RCC 7860 (cell line): Measurements from ENCODE around the gene ZBTB34.
A peak's percentile ranks its signal among the peaks of the same experiment; 100 is the strongest.

Source experiments
- DNase-seq: peaks from one replicate; pipeline ENCODE4 v3.0.0-alpha.2; 2015; ENCODE audit warnings: low spot score
- FAIRE-seq: peaks from 2 replicates; lab custom pipeline; 2012; peaks lifted over from hg19 to GRCh38; lab: Jason Lieb, UNC

ZBTB34 gene

DNA sequence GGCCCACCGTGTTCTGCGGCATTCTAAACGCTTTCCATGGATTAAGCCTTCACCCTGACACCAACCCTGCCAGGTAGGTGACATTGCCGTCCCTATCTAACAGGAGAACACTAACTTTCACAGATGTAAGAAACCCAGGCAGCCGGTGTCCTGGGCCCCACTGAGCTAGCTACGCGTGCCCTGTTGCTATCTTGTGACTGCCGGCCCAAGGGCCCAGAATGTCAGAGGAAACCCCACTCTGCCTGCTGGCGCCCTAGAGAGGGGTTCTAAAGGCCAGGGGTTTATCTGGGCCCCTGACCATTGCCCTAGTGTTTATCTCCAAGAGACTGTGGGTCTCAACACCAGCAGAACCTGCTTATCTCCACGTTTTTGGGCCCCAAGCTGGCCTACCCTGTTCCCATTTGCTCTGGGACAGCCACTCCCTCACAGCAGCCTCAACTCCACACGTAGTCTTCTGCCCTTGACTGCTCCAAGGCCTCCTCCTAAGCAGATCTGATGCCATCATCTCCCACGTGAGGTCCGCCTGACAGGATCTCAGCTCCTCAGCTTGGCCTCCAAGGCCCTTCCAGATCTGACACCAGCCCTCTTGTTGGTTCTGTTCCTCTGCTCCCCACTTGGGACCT lies 18.1 kb upstream of the ZBTB34 start:
- DNase-seq (no peak), FAIRE-seq (no peak)

DNA sequence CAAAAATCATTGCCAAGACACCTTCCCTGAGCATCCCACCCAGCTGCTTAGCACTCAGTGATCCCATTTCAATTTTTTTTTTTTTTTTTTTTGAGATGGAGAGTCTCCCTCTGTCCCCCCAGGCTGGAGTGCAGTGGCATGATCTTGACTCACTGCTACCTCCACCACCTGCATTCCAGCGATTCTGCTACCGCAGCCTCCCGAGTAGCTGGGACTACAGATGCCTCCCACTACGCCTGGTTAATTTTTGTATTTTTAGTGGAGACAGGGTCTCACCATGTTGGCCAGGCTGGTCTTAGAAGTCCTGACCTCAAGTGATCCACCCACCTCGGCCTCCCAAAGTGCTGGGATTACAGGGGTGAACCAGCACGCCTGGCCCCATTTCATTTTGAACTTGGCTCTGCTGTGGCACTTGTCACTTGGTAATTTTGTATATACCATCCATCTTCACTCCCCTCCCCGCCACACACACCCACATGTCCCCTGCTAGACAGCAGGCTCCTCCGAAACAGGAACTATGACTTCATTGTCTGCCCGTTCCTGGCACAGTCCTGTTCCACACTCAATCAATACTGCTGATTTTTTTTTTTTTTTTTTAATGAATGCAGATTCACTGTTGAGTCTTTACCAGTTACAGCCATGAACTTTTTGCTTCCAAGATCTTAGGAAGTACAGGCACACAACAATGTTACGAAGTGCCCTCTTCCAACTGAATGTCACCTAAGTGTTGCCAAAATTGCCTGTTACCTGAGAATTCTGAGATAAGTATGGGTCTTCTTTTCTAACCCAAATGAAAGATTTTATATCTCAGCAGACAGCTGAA lies 17.3 kb upstream of the ZBTB34 start:
- FAIRE-seq (no peak), DNase-seq (no peak)

DNA sequence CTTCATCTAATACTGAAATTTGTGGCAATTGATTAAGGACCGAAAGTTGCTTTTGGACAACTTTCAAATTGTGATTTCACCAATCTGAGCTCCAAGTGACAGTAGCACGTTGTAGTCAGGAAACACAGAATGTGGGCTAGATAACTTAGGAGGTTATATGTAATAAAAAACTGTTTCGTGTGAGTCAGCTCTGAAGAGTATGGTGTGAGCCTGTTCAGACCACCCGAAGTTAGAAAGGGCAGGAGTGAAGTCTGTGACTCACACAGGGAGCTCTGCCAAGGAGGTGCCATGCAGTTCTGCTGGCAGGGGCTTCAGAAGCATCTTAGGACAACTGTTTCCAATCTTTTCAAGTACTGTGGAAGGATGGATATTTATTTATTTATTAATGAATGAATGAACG lies 16.4 kb upstream of the ZBTB34 start:
- peak; percentile 91 for FAIRE-seq
- DNase-seq: peak; percentile 85

DNA sequence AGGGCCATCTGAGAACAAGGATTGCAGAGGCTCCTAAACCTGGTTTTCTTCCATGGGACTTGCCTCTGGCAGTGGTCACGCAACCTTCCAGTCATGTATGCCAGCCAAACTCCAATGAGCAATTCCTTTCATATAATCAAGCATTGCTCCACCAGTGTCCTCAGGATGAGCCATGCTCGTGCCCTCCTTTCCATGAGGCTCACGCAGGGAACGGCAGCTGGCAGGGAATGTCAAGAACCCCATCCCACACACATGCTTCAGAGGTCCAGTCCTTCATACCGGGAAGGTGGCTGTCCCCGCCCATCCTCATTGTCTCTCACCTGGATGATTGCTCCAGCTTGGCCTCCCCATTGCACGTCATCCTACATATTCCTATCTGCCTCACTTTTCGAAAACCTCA lies 13.4 kb upstream of the ZBTB34 start:
- DNase-seq (no peak), FAIRE-seq (no peak)

DNA sequence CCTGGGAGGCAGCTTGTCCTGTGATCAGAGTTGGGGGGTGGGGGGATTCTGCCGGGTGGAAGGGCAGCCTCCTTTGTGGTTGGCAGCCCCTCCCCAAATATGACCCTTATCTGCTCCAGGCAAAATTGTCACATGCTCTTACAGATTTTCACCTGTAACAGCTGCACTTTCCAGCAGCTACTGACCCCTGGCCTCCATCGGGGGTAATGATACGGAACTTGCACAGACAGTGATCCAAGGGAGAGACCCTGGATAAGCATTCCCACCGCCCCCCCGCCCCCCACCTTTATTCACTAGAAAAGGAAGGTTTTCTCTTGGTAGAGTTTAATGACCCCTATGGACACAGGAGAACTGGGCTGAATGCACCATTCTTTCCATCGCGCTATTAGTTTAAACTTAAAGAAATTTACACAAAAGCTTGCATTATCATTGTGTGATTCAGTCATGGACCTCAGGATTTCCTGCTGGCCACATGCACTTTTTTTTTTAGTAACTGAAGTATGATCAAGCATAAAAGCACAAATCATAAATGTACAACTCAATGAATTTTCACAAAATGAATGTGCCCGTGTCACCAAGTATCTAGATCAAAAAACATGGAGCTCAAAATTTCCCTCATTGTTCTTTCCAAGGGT lies 10.7 kb upstream of the ZBTB34 start:
- no peak for DNase-seq
- FAIRE-seq: no peak

DNA sequence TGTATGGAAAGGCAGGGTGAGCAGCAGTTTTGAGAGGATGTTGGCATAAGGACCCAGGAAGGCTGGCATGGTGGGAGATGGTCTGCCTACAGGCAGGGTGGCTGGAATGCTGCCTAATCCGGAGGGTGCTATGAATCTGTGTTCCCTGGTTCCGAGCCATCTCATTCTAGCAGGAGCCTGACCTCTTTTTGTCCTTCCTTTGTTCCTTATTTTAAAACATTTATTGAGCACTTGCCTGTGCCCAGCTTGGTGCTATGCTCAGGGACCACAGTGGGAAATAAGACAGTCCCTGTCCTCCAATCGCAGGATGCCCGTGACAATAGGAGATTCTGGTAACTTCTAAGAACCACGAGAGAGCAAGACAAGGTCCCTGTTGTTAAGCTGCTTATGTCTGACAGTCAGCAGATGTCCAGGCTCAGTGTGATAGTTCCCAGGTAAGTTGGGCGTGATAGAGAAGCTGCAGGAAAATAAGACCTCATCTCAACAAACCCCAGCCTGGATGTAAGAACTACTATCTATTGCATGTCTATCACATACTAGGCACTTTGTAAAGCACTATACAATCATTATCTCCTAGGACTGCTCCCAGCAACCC lies 9.1 kb upstream of the ZBTB34 start:
- DNase-seq (no peak), FAIRE-seq (no peak)

DNA sequence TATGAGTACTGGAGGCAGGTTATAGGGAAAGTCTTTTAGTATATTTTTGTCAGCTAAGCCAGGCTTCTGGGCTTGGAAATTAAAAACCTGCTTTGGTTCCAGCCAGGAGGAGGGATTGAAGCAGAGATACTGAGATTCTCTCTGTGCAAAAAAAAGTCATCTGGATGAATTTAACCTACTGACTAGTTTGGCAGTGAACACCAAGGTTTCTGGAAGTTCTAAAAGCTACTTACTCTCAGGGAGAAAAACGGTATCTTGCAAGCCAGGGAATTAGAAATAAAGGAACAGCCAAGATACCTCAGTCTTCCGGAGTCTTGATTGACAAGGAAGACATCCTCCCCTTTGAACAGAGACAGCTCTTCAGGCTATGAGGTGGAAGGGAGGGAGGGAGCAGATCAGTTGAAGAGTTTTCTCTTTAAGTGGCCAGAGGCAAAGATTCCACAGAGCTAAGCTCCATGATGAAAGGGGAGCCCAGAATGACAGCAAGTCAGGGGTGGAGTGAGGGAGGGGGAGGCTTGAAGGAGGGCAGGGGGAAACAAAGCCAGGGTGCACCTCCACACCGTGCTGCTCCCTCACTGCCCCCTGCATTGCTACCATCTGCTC lies 8.3 kb upstream of the ZBTB34 start:
- no peak for DNase-seq
- FAIRE-seq: no peak

DNA sequence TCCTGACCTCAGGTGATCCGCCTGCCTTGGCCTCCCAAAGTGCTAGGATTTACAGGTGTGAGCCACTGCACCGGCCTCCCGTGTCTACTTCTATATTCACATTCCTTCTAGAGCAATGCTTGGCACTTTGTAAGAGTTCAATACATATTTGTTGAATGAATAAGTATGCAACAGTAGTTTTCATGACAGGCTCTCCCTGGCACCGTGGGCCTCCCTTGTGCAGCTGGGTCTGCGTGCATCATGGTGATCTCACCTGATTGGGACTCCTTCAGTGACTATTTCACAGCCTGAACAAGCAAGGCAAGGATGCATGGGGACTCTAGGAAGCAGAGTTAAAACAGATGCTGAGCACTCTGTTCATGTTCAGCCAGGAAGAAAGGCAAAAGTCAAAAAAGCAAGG lies 6.8 kb upstream of the ZBTB34 start:
- DNase-seq (no peak), FAIRE-seq (no peak)

DNA sequence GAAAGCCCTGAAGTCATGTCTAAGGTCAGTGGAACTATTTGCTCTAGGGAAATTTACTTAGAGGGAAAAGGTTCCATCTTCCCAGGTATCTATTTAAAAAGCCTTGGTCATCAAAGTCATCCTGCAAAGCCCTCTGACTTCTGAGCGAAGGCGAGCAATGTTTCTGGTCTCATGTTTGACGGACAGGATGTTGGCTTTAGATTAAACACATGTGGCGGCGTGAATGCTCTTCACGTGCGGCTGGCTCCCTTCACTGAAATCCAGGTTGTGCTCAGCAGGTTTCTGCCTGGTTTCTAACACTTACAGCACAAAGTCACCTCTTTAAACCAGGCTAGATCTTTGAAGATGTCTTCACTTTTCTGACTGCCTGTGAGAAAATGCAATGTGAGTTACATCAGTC lies 5.7 kb upstream of the ZBTB34 start:
- no peak for FAIRE-seq
- DNase-seq: no peak

DNA sequence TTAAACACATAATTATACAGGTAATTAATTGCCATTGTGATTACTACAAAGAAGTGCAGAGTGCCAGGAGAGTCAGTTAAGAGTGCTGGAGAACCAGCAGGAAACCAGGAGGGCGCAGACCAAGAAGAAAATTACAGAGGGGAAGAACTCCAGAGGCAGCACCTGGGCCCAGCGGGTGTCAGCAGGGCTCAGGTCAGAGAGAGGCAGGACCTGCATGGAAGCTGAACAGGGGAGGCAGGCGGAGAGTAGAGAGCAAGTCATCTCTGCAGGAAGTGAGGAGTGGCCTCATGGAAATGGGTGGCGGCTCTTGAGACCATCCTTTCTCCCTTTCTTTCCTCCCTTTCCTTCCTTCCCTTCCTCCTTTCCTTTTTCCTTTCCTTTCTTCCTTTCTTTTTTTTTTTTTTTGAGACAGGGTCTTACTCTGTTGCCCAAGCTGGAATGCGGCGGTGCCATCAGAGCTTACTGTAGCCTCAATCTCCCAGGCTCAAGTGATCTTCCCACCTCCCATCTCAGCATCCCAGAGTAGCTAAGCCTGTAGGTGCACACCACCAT lies 4.0 kb upstream of the ZBTB34 start:
- DNase-seq (no peak), FAIRE-seq (no peak)

DNA sequence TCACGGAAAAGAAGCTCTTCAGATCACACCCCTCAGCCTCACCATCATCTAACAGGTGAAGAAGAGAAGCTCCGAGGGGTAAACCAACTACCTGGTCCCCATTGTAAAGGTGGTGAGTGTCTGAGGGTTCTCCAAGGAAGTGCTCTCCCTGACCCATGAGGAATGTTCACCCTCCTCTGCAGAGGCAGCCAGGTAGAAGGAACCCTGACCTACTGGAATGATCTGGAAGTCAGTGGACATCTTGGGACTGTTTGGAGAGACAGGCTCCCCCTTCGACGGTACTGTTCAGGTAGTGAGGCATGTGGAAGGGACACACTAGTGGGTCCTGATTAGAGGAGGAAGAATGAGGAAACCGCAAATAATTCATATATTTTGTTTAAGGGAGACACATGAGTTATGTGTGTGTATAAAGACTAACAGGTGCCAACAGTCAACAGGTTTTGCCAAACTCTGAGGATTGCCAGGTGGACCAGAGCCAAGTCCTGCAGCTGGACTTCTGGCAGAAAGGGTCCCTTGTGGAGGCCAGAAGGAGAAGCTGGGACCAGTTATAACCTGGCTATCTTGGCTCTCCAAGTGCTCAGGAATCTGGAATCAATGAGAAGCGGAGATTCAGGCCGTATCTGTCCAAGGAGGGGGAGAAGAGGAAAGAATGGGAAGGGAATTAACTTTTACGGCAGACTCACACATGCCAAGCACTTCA lies 3.0 kb upstream of the ZBTB34 start:
- FAIRE-seq (no peak), DNase-seq (no peak)

DNA sequence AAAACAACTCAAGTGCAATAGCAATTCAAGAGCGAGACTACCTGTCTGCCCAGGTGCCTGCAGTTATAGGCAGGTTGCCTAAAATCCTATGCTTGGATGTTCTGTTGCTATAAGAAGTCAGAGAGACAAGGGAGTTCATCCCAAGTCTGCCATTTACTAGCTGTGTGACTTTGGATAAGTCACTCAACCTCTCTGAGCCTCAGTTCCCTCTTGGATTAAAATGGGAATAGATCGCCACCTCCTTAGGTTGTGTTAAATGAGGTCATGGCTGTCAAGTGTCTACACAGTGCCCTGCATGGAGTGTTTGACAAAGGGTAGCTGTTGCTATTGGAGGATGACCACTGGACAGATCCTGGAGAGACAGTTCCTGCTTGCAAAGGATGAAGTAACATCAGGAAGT lies 1.3 kb upstream of the ZBTB34 start:
- DNase-seq: no peak
- no peak for FAIRE-seq

DNA sequence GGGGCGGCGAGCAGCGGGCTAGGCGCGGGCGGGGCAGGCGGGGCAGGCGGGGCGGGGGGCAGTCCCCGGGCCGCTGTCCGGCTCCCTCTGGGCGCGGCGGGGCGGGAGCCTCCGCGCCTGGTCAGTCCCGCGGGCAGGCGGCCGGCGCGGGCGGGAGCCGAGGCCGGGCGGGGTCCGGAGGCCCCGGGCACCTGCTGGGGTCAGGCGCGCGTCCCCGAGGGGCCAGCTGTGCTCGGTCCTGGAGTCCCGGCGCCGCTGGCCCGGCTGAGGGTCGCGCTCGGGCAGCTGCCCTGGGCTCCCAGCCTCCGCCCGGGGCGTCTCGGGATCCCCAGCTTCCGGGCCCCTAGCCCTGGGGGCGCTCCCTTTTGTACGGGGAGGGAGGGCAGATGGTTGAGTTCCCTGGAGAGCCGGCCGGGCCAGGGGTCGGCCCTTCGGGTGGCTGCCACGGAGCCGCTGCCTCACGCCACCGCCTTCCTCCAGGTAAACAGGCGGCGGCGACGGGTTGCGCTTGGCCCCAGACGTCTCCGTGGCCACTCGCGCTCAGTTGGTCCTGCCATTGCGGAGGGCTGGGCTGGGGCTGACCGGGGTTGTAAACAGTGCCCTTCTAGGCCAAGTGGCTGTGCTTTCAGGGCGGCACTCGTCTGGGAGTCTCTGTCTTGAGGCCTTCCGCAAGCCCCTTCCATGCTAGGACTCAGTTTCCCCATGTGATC lies 473 bp downstream of the ZBTB34 start:
- FAIRE-seq (no peak), DNase-seq (no peak)

DNA sequence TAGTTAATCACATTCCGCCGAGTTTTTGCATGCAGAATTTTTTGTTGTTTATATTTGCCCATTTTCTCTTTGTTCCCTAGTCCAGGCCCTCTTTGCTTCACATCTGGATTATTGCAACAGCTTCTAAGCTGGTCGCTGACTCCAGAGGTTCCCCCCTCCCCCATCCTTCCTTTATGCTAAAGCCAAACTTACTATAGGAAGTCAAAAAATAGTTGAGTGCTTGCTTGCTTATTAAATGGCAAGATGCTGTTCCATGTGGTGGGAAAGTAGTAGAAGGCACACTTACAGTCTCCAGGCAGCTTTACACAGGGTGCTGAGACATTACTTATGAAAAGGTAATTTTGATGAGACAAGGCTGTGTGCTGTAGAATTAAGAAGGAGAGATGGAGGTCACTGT lies 1.3 kb downstream of the ZBTB34 start:
- FAIRE-seq (no peak), DNase-seq (no peak)

DNA sequence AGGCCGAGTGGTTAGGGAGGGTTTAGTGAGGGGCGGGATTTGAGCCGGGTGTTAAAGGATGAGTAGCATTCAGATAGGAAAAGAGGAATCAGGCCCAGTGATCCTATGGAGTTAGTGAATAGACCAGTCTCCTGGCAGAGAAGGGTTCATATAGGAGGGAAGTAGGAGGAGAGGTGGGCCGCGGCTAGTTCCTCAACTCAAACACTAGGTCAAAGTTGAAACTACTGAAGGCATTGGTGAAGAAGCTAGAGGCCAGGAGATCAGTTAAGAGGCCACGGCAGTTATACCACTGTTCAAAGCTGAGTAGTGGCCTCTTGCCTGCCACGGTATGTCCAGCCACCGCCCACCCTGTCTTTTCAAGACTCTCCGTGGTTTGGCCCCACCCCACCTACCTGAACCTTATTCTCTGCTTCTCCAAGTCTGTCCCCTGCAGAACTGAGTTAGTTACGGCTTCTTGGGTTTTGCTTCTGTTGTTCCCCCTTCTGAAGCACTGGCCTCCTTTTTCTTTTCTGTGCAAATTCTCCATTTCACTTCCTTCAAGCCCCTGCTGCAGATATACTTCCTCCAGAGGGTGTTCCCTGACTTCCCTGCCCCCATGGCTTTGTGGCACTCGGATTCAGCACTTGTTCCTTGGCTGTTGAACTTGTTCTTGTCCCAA lies 1.8 kb downstream of the ZBTB34 start:
- FAIRE-seq: no peak
- DNase-seq: no peak

DNA sequence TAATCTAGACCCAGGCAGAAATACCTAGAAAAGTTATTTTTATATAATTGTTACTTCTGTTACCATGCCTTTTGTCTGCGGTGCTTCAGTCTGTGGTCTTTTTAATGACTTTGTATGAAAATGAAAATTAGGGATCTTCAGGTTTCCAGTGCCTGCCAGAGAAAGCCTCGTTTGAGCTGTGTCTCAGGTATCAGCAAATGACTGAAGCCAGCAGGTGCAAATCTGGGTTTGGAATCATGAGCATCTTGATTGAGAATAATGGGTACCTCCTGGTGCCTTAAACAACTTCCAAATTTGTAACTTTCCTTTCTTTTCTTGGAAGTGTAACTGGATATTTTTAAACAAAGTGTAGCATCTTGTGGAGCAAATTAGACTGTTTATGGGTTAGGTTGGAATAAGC lies 4.3 kb downstream of the ZBTB34 start:
- DNase-seq (no peak), FAIRE-seq (no peak)

DNA sequence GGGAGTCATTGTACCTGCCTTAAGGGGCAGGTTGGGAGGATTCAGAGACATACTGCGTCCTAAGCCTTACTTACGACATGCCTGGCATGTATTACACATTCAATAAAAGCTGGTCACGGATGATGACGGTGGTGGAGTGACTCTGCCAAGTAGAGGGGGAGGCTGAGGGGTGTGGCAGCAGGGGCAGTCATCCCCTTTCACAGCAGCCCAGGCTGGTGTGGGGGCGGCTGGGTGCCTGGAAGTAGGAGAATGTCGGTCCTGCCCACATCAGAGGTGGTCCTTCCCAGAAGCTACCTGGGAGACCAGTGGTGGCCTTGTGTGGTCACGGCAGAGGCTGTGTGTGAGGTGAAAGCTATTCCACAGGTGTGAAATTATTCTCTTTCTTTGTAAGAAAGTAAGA lies 8.9 kb downstream of the ZBTB34 start:
- DNase-seq (no peak), FAIRE-seq (no peak)

DNA sequence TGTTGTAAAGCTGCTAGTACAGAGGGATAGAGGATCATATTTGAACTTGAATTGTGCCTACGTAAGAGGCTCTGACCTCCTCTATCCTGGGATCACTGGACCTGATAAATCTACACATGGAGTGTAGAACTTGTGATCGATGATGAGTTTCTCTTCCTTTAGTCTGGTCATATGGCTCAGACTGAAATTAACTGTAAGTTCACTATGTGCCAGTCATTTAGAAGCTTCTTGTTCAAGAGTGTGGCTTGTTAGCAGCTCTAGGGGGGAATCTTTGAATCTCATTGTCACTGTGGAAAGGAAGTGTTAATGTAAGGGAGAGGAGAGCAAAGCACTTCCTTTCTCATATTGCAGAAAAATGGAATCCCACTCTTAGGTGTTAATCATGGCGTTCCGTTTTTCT lies 12.1 kb downstream of the ZBTB34 start:
- FAIRE-seq (no peak), DNase-seq (no peak)

DNA sequence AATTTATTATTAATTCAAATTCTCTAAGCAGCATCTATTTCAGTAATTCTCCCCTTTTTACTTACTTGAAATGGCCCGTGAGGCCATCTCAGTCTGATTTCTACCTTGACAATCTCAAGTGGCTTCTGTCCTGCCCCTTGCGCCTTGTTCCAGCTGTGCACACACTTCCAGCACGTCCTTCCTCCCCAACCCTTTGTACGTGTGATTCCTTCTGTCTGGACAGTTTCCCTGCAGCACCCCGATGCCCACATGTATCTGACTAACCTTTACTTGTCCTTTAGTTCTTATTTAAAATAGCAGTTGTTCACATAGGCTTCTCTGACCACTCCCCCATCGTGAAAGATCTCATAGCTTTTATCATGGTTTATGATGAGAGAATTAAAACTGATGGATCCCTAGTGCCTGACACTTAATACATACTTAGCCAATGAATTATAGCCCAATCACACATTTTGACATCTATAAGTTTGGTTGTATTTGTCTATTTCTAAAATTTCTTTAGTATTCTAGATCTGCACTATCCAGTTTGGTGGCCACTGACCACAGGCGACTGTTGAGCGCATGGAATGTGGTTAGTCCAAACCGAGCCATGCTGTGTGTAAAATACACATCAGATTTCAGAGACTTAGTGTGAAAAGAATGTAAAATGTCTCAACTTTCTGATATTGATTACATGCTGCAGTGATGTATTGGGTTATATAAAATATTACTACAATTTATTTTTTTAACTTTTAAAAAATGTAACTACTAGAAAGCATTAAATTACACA lies 14.3 kb downstream of the ZBTB34 start:
- FAIRE-seq (no peak), DNase-seq (no peak)
